ENCODE measurements around the gene SPI1. TPM values are rescaled to one million over a fixed set of nuclear protein-coding genes. Genes with fewer than 3 reads are reported as not detected.
"Not testable (repeated sequence)": the region's sequence is repeated elsewhere in the genome, so short reads cannot be mapped to it uniquely, and the experiment has no call there.

Gene SPI1
- total RNA-seq, 1 experiment from 2014 or later, result not detected

GRCh38 chr11:47329987-47330931 lies 48.1 kb downstream of the SPI1 start:
- Histone ChIP-seq H3K36me3 (peaks cover 46% of the 10 kb centered on the region), H3K27ac (no peak overlapping the region), H3K4me3 (no peak overlapping the region), H3K4me1 (replicated peaks) (no peaks in the 10 kb centered on the region), H3K9me3 (replicated peaks) (no peaks in the 10 kb centered on the region), H3K27me3 (replicated peaks) (no peaks in the 10 kb centered on the region)
- no peak for DNase-seq (ENCODE audit: low read depth in 1 of 2, low spot score in 2 of 2)

DNA sequence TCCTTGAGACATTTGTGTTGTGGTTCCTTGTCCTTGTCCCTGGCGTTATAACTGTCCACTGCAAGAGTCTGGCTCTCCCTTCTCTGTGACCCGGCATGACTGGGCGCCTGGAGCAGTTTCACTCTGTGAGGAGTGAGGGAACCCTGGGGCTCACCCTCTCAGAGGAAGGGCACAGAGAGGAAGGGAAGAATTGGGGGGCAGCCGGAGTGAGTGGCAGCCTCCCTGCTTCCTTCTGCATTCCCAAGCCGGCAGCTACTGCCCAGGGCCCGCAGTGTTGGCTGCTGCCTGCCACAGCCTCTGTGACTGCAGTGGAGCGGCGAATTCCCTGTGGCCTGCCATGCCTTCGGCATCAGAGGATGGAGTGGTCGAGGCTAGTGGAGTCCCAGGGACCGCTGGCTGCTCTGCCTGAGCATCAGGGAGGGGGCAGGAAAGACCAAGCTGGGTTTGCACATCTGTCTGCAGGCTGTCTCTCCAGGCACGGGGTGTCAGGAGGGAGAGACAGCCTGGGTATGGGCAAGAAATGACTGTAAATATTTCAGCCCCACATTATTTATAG lies 48.8 kb downstream of the SPI1 start:
- peaks cover 46% of the 10 kb centered on the region for H3K36me3 ChIP-seq
- H3K27ac ChIP-seq, result no peak overlapping the region
- no peaks in the 10 kb centered on the region for H3K27me3 ChIP-seq (replicated peaks)
- H3K4me3 ChIP-seq, result no peak overlapping the region
- no peaks in the 10 kb centered on the region for H3K4me1 ChIP-seq (replicated peaks)
- no peaks in the 10 kb centered on the region for H3K9me3 ChIP-seq (replicated peaks)
- peak in 1 of 2 experiments; percentile 36 for DNase-seq (ENCODE audit: low read depth in 1 of 2, low spot score in 2 of 2)

GRCh38 chr11:47328449-47329390 lies 49.6 kb downstream of the SPI1 start:
- H3K9me3 ChIP-seq (replicated peaks), result no peaks in the 10 kb centered on the region
- no peak overlapping the region for H3K4me3 ChIP-seq
- H3K27me3 ChIP-seq (replicated peaks), result no peaks in the 10 kb centered on the region
- no peak for DNase-seq (ENCODE audit: low read depth in 1 of 2, low spot score in 2 of 2)
- no peak overlapping the region for H3K27ac ChIP-seq
- peaks cover 46% of the 10 kb centered on the region for H3K36me3 ChIP-seq
- H3K4me1 ChIP-seq (replicated peaks), result no peaks in the 10 kb centered on the region

DNA sequence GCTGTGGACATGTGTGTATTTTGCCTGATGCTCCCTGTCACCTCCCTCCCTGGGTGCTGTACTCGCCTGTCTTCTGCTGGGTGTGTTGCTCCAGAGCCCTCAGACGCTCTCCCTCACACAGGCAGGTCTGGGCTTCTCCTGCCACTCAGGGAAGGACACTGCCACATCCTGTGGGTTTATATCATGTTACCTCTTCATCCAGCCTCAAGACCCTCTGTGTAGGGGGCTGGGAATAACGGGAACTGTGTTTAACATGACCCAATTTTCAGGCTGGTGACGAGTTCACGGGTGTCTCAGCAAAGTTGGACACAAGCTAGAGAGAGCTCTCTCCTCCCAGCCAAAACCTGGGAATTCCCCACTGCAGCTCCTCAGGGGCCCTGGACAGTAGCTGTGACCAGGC lies 50.4 kb downstream of the SPI1 start:
- DNase-seq (ENCODE audit: low read depth in 1 of 2, low spot score in 2 of 2), result peak in 1 of 2 experiments; percentile 36
- H3K27me3 ChIP-seq (replicated peaks), result no peaks in the 10 kb centered on the region
- no peak overlapping the region for H3K4me3 ChIP-seq

GRCh38 chr11:47327025-47327424 lies 51.3 kb downstream of the SPI1 start:
- H3K27me3 ChIP-seq (replicated peaks), result no peaks in the 10 kb centered on the region
- no peak overlapping the region for H3K4me3 ChIP-seq
- H3K27ac ChIP-seq, result no peak overlapping the region
- no peak for DNase-seq (ENCODE audit: low read depth in 1 of 2, low spot score in 2 of 2)
- no peaks in the 10 kb centered on the region for H3K4me1 ChIP-seq (replicated peaks)
- peaks cover 49% of the 10 kb centered on the region for H3K36me3 ChIP-seq
- no peaks in the 10 kb centered on the region for H3K9me3 ChIP-seq (replicated peaks)

More for the DNA sequence above, 50.4 kb downstream of the SPI1 start:
- Histone ChIP-seq H3K9me3 (replicated peaks) (no peaks in the 10 kb centered on the region), H3K27ac (no peak overlapping the region), H3K4me1 (replicated peaks) (no peaks in the 10 kb centered on the region), H3K36me3 (peaks cover 46% of the 10 kb centered on the region)

DNA sequence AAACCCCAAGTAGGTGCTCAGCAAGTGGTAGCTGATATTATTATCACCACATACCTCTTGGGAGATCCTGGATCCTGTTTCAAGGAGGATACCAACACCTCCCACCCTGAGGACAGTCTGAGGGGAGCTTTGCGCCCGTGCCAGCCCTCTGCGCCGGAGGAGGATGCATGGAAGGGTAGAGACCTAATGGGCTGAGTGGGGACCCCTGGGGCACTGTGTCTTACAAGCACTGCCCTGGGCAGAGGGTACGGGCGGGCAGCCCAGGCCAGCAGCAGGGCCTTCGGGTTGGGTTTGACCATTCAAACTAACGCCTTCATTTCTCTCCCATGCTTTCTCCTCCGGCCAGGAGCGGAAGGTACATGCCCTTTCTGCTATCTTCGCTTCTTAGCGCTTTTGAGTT lies 52.1 kb downstream of the SPI1 start:
- Histone ChIP-seq H3K36me3 (peaks cover 56% of the 10 kb centered on the region), H3K27ac (no peak overlapping the region), H3K27me3 (replicated peaks) (no peaks in the 10 kb centered on the region), H3K9me3 (replicated peaks) (no peaks in the 10 kb centered on the region), H3K4me1 (replicated peaks) (no peaks in the 10 kb centered on the region), H3K4me3 (no peak overlapping the region)
- no peak for DNase-seq (ENCODE audit: low read depth in 1 of 2, low spot score in 2 of 2)

- H3K27ac ChIP-seq, result no peak overlapping the region
- peaks cover 57% of the 10 kb centered on the region for H3K36me3 ChIP-seq
- no peak for DNase-seq (ENCODE audit: low read depth in 1 of 2, low spot score in 2 of 2)
- no peak overlapping the region for H3K4me3 ChIP-seq
- no peaks in the 10 kb centered on the region for H3K27me3 ChIP-seq (replicated peaks)
- no peaks in the 10 kb centered on the region for H3K4me1 ChIP-seq (replicated peaks)
- H3K9me3 ChIP-seq (replicated peaks), result no peaks in the 10 kb centered on the region
Measured at GRCh38 chr11:47325271-47326041, 52.9 kb downstream of the SPI1 start.

DNA sequence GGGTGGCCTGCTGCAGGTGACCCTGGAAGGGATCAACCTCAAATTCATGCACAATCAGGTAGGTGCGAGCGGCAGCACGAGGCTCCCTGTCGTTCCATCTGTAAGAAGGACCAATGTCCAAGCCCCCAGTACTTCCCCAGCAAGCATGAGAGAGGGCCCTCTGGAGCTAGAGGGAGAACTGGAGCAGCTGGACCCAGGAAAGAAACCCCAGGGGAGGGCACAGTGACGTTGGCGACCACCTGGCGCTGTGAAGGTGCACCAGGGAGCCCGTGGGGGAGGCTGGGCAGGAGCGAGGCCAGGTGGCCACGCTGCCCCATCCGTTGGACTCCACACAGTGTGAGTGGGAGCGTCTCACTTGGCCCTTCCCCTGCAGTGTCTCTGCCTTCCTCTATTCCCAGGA lies 53.8 kb downstream of the SPI1 start:
- no peaks in the 10 kb centered on the region for H3K4me1 ChIP-seq (replicated peaks)
- H3K36me3 ChIP-seq, result peaks cover 55% of the 10 kb centered on the region
- no peak for DNase-seq (ENCODE audit: low read depth in 1 of 2, low spot score in 2 of 2)
- no peak overlapping the region for H3K4me3 ChIP-seq
- no peak overlapping the region for H3K27ac ChIP-seq
- H3K27me3 ChIP-seq (replicated peaks), result no peaks in the 10 kb centered on the region
- H3K9me3 ChIP-seq (replicated peaks), result no peaks in the 10 kb centered on the region

DNA sequence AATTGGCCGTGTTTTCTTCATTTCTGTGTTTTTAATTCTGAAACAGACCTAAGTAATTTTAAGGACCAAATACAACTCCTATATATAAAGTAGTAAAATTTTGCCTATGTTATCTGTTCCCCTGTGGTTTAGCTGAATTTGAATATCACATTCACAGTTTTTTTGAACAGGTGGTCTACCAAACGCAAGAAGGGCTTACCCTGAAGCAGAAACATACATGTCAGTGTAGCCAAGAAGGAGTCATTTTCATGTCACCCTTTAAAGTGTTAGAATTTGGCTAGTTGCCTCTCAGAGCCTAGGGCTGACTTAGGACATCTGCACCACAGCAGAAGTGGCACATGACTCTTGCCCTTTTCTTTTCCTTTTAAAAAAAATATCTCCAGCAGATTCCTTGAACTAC lies 60.2 kb downstream of the SPI1 start:
- no peak for DNase-seq (ENCODE audit: low read depth in 1 of 2, low spot score in 2 of 2)
- H3K27ac ChIP-seq, result no peak overlapping the region
- H3K4me3 ChIP-seq, result no peak overlapping the region
- H3K27me3 ChIP-seq (replicated peaks), result no peaks in the 10 kb centered on the region
- H3K4me1 ChIP-seq (replicated peaks), result no peaks in the 10 kb centered on the region
- H3K9me3 ChIP-seq (replicated peaks), result no peaks in the 10 kb centered on the region
- H3K36me3 ChIP-seq, result peaks cover 48% of the 10 kb centered on the region

DNA sequence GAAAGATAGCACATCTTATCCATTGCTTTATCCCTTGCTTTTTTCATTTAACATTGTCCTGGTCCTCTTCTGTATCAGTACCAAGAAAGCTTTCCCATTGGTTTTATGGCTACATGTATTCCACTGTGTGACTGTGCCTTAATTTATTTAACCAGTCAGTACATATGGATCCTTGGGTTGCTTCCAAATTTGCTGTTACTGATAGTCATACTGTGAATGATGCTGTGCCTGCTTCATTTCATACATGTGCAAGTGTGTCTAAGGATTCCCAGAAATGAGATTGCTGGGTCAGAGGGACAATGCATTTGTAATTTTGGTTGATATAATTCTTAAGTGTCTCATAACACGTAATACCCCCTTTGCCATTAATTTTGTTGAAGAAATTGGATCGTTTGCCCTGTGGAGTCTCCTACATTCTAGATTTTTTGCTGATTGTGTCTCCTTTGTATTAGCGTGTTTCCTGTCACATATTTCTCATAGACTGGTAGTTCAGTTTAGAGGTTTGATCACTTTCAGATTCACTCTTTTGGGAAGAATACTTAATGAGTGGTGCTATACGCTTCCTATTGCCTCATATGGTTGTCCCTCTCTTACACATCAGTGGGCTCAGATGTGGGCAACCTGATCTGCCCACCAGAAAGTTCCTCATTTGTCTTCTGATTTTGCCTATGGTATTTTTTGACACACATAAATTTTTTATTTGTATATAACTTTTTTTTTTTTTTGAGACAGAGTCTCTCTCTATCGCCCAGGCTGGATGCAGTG lies 61.1 kb downstream of the SPI1 start:
- no peak overlapping the region for H3K27ac ChIP-seq
- no peaks in the 10 kb centered on the region for H3K4me1 ChIP-seq (replicated peaks)
- no peaks in the 10 kb centered on the region for H3K27me3 ChIP-seq (replicated peaks)
- peaks cover 51% of the 10 kb centered on the region for H3K36me3 ChIP-seq
- H3K4me3 ChIP-seq, result no peak overlapping the region
- DNase-seq (ENCODE audit: low read depth in 1 of 2, low spot score in 2 of 2), result no peak
- H3K9me3 ChIP-seq (replicated peaks), result no peaks in the 10 kb centered on the region

GRCh38 chr11:47316501-47316900 lies 61.8 kb downstream of the SPI1 start:
- not testable (repeated sequence) for H3K27me3 ChIP-seq (replicated peaks); H3K27ac ChIP-seq; H3K4me3 ChIP-seq; DNase-seq (ENCODE audit: low read depth in 1 of 2, low spot score in 2 of 2); H3K9me3 ChIP-seq (replicated peaks); H3K4me1 ChIP-seq (replicated peaks)
- H3K36me3 ChIP-seq, result peaks cover 53% of the 10 kb centered on the region

GRCh38 chr11:47314992-47315391 lies 63.4 kb downstream of the SPI1 start:
- H3K27ac ChIP-seq, result no peak overlapping the region
- no peak overlapping the region for H3K4me3 ChIP-seq
- DNase-seq (ENCODE audit: low read depth in 1 of 2, low spot score in 2 of 2), result no peak
- no peaks in the 10 kb centered on the region for H3K4me1 ChIP-seq (replicated peaks)
- H3K36me3 ChIP-seq, result peaks cover 61% of the 10 kb centered on the region
- no peaks in the 10 kb centered on the region for H3K9me3 ChIP-seq (replicated peaks)
- no peaks in the 10 kb centered on the region for H3K27me3 ChIP-seq (replicated peaks)
